ENCODE results near the gene PYCR2.
A peak's percentile ranks its signal among the peaks of the same experiment; 100 is the strongest.

PYCR2 gene

DNA sequence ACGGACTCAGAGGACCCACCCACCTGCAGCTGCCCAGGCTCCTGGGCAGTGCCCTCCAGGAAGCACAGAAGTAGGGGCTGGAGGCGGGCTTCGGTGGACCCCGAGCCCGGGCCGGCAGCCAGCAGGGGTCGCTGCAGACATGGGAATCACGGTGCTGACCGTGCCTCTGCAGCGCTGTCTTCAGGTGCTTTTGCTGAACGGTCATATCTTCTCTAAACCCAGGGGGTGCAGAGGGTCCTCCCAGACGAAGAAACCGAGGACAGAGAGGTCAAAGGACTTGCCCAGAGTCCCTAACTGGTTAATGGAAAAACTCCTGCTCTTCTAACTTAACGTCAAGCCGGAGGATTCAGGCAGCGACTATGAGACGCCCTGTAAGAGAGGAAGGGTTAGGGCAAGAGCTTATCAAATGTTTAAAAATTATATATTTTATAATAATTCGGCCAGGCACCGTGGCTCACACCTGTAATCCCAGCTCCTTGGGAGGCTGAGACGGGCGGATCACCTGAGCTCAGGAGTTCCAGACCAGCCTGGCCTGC is 38.5 kb upstream of the PYCR2 start:
- H2AFZ ChIP-seq (ENCODE audit: low read length), result peak overlapping the region; percentile 16
- no peak overlapping the region for H2BK15ac ChIP-seq (ENCODE audit: low read length)
- H3K9me3 ChIP-seq (replicated peaks in 1 of 2; ENCODE audit: control insufficient read depth in 2 of 2, insufficient read depth in 1 of 2, low read depth in 1 of 2, low read length in 2 of 2), result no peaks in the 10 kb centered on the region
- no peak overlapping the region for H4K8ac ChIP-seq (ENCODE audit: low read depth, low read length)
- H4K91ac ChIP-seq (ENCODE audit: low read depth, low read length, poor library complexity), result no peak overlapping the region
- H2BK5ac ChIP-seq (ENCODE audit: low read length), result no peak overlapping the region
- H3K14ac ChIP-seq (ENCODE audit: low read length), result no peak overlapping the region
- no CpG with 5 or more reads among the region's 21 CpGs for WGBS, 2 donors (ENCODE audit: extremely low coverage in 2 of 2, insufficient read length in 2 of 2, insufficient replicate concordance in 1 of 2)
- H3K18ac ChIP-seq (ENCODE audit: low read length), result no peak overlapping the region
- no peak overlapping the region for H2BK12ac ChIP-seq (ENCODE audit: low read length)
- no peaks in the 10 kb centered on the region for H3K4me1 ChIP-seq (ENCODE audit: control insufficient read depth in 2 of 2, insufficient read depth in 1 of 2, low read depth in 1 of 2, low read length in 2 of 2)
- peaks cover 2% of the 10 kb centered on the region for H3K79me1 ChIP-seq (ENCODE audit: low read depth, low read length)
- H3K23ac ChIP-seq (ENCODE audit: low read depth, low read length, poor library complexity), result no peak overlapping the region
- no peak overlapping the region for H3K9ac ChIP-seq (ENCODE audit: low read depth, low read length, poor library complexity)
- no peak overlapping the region for H3K4me3 ChIP-seq (ENCODE audit: low read length in 2 of 2)
- no peak overlapping the region for H2AK5ac ChIP-seq (ENCODE audit: low read depth, low read length)
- no peak for DNase-seq (ENCODE audit: low spot score)
- H3K4ac ChIP-seq (ENCODE audit: low read length), result no peak overlapping the region
- no peaks in the 10 kb centered on the region for H3K27me3 ChIP-seq (ENCODE audit: control insufficient read depth in 3 of 3, insufficient read depth in 3 of 3, low read depth in 1 of 3, low read length in 3 of 3)
- no peak overlapping the region for H3K27ac ChIP-seq (replicated peaks; ENCODE audit: low read length)
- no peak overlapping the region for H3K4me2 ChIP-seq (ENCODE audit: insufficient read depth, low read length, poor library complexity, severe bottlenecking)
- no peak overlapping the region for H2BK120ac ChIP-seq (ENCODE audit: low read depth, low read length)
- H3K36me3 ChIP-seq (replicated peaks in 1 of 2; ENCODE audit: control insufficient read depth in 2 of 2, insufficient read depth in 2 of 2, low read length in 2 of 2), result no peaks in the 10 kb centered on the region

DNA sequence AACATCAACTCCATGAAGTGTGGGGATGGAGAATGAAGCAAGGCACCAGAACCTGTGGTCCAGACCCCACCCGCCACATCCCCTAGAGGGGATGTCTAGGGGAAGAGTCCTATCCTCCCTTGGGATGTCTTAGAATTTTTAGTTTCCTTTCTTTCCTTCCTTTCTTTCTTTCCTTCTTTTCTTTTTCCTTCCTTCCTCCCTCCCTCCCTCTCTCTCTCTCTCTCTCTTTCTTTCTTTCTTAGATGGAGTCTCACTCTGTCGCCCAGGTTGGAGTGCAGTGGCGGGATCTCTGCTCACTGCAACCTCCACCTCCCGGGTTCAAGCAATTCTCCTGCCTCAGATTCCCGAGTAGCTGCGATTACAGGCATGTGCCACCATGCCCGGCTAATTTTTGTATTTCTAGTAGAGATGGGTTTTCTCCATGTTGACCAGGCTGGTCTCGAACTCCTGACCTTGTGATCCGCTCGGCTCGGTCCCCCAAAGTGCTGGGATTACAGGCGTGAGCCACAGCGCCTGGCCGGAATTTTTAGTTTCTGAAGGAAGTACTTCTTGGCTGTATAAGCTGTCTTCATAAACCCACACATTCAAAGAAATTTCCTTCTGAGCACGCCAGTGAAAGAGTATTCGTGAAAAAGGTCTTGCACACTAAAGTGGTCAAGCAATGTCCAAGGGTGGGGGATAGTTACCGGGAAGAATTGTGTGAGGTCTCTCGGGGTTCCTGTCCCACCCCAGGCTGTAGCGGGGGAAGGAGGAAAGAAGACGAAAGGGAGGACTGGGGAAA is 37.8 kb upstream of the PYCR2 start:
- H3K9me3 ChIP-seq (replicated peaks in 1 of 2; ENCODE audit: control insufficient read depth in 2 of 2, insufficient read depth in 1 of 2, low read depth in 1 of 2, low read length in 2 of 2), result no peaks in the 10 kb centered on the region
- no peak overlapping the region for H3K9ac ChIP-seq (ENCODE audit: low read depth, low read length, poor library complexity)
- H3K14ac ChIP-seq (ENCODE audit: low read length), result no peak overlapping the region
- H2BK120ac ChIP-seq (ENCODE audit: low read depth, low read length), result no peak overlapping the region
- no peak overlapping the region for H2BK5ac ChIP-seq (ENCODE audit: low read length)
- H3K4me2 ChIP-seq (ENCODE audit: insufficient read depth, low read length, poor library complexity, severe bottlenecking), result no peak overlapping the region
- H2BK15ac ChIP-seq (ENCODE audit: low read length), result no peak overlapping the region
- no peak overlapping the region for H3K27ac ChIP-seq (replicated peaks; ENCODE audit: low read length)
- H3K4me1 ChIP-seq (ENCODE audit: control insufficient read depth in 2 of 2, insufficient read depth in 1 of 2, low read depth in 1 of 2, low read length in 2 of 2), result no peaks in the 10 kb centered on the region
- H2BK12ac ChIP-seq (ENCODE audit: low read length), result no peak overlapping the region
- no peak overlapping the region for H3K23ac ChIP-seq (ENCODE audit: low read depth, low read length, poor library complexity)
- H3K4ac ChIP-seq (ENCODE audit: low read length), result no peak overlapping the region
- no peak overlapping the region for H4K8ac ChIP-seq (ENCODE audit: low read depth, low read length)
- no peak overlapping the region for H3K4me3 ChIP-seq (ENCODE audit: low read length in 2 of 2)
- no peak for DNase-seq (ENCODE audit: low spot score)
- no peaks in the 10 kb centered on the region for H3K27me3 ChIP-seq (ENCODE audit: control insufficient read depth in 3 of 3, insufficient read depth in 3 of 3, low read depth in 1 of 3, low read length in 3 of 3)
- H2AK5ac ChIP-seq (ENCODE audit: low read depth, low read length), result no peak overlapping the region
- peak overlapping the region; percentile 15 for H2AFZ ChIP-seq (ENCODE audit: low read length)
- no peak overlapping the region for H3K18ac ChIP-seq (ENCODE audit: low read length)
- H4K91ac ChIP-seq (ENCODE audit: low read depth, low read length, poor library complexity), result no peak overlapping the region
- WGBS, 2 donors (ENCODE audit: extremely low coverage in 2 of 2, insufficient read length in 2 of 2, insufficient replicate concordance in 1 of 2), result no CpG with 5 or more reads among the region's 20 CpGs
- H3K36me3 ChIP-seq (replicated peaks in 1 of 2; ENCODE audit: control insufficient read depth in 2 of 2, insufficient read depth in 2 of 2, low read length in 2 of 2), result no peaks in the 10 kb centered on the region
- H3K79me1 ChIP-seq (ENCODE audit: low read depth, low read length), result peaks cover 3% of the 10 kb centered on the region

DNA sequence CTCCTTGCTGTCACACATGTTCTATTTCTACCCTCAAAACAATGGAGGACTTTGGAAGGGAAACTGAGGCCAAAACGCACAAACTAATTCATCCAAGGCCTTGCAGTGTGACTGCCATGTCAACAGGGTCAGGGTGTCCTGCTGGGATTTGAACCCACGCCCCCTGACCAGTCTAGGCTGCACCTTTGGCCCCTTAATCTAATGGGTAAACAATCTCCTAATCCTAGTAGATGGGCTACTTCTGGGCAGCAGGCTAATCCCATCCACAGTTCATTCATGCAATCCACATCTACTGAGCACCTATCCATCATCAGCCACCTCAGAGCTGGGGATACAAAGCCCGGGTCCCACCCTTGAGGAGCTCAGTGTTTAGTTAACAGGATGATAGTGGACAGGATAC is 34.0 kb upstream of the PYCR2 start:
- Histone ChIP-seq H2BK15ac (ENCODE audit: low read length) (no peak overlapping the region), H2BK12ac (ENCODE audit: low read length) (no peak overlapping the region), H3K4me3 (ENCODE audit: low read length in 2 of 2) (no peak overlapping the region), H4K91ac (ENCODE audit: low read depth, low read length, poor library complexity) (no peak overlapping the region), H3K23ac (ENCODE audit: low read depth, low read length, poor library complexity) (peak overlapping the region; percentile 29), H3K27ac (replicated peaks; ENCODE audit: low read length) (no peak overlapping the region), H3K4me2 (ENCODE audit: insufficient read depth, low read length, poor library complexity, severe bottlenecking) (no peak overlapping the region), H3K79me1 (ENCODE audit: low read depth, low read length) (peaks cover 2% of the 10 kb centered on the region), H3K9ac (ENCODE audit: low read depth, low read length, poor library complexity) (no peak overlapping the region), H2AK5ac (ENCODE audit: low read depth, low read length) (no peak overlapping the region), H3K18ac (ENCODE audit: low read length) (no peak overlapping the region), H3K4me1 (ENCODE audit: control insufficient read depth in 2 of 2, insufficient read depth in 1 of 2, low read depth in 1 of 2, low read length in 2 of 2) (no peaks in the 10 kb centered on the region), H3K36me3 (replicated peaks in 1 of 2; ENCODE audit: control insufficient read depth in 2 of 2, insufficient read depth in 2 of 2, low read length in 2 of 2) (no peaks in the 10 kb centered on the region), H2BK5ac (ENCODE audit: low read length) (peak overlapping the region; percentile 54), H3K4ac (ENCODE audit: low read length) (no peak overlapping the region), H2BK120ac (ENCODE audit: low read depth, low read length) (no peak overlapping the region), H3K9me3 (replicated peaks in 1 of 2; ENCODE audit: control insufficient read depth in 2 of 2, insufficient read depth in 1 of 2, low read depth in 1 of 2, low read length in 2 of 2) (no peaks in the 10 kb centered on the region), H3K14ac (ENCODE audit: low read length) (no peak overlapping the region), H4K8ac (ENCODE audit: low read depth, low read length) (no peak overlapping the region), H2AFZ (ENCODE audit: low read length) (no peak overlapping the region), H3K27me3 (ENCODE audit: control insufficient read depth in 3 of 3, insufficient read depth in 3 of 3, low read depth in 1 of 3, low read length in 3 of 3) (peaks cover 0 to 2% (median 0%) of the 10 kb centered on the region in 3 experiments)
- no peak for DNase-seq (ENCODE audit: low spot score)
- no CpG with 5 or more reads among the region's 3 CpGs for WGBS, 2 donors (ENCODE audit: extremely low coverage in 2 of 2, insufficient read length in 2 of 2, insufficient replicate concordance in 1 of 2)

DNA sequence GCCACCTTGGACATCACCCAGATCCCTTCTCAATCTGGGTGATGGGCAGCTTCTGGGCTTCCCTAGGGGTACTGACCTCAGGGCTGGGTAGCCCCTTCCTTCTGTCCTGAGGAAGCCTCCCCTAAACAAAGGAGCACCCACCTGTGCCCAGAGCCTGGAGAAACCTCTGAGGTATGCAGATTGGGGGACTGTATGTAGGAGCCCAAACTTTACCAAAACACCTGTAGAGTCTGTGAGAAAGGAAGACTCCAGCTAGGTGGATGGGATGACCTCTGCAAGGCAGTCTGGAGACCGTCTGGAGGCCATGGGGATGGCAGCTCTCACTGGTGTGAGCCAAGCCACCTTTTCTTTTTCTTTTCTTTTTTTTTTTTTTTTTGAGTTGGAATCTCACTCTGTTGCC is 30.7 kb upstream of the PYCR2 start:
- H3K79me1 ChIP-seq (ENCODE audit: low read depth, low read length), result peaks cover 2% of the 10 kb centered on the region
- peaks cover 0 to 5% of the 10 kb centered on the region in 2 donors for H3K4me1 ChIP-seq (ENCODE audit: control insufficient read depth in 2 of 2, insufficient read depth in 1 of 2, low read depth in 1 of 2, low read length in 2 of 2)
- DNase-seq (ENCODE audit: low spot score), result no peak
- no peak overlapping the region for H2BK120ac ChIP-seq (ENCODE audit: low read depth, low read length)
- no peak overlapping the region for H3K23ac ChIP-seq (ENCODE audit: low read depth, low read length, poor library complexity)
- peaks cover 0 to 2% (median 0%) of the 10 kb centered on the region in 3 experiments for H3K27me3 ChIP-seq (ENCODE audit: control insufficient read depth in 3 of 3, insufficient read depth in 3 of 3, low read depth in 1 of 3, low read length in 3 of 3)
- no peak overlapping the region for H3K9ac ChIP-seq (ENCODE audit: low read depth, low read length, poor library complexity)
- H4K8ac ChIP-seq (ENCODE audit: low read depth, low read length), result peak overlapping the region; percentile 43
- H2AK5ac ChIP-seq (ENCODE audit: low read depth, low read length), result peak overlapping the region; percentile 90
- WGBS, 2 donors (ENCODE audit: extremely low coverage in 2 of 2, insufficient read length in 2 of 2, insufficient replicate concordance in 1 of 2), result no CpG with 5 or more reads among the region's 1 CpG
- peak overlapping the region; percentile 83 for H3K18ac ChIP-seq (ENCODE audit: low read length)
- no peak overlapping the region for H2BK15ac ChIP-seq (ENCODE audit: low read length)
- no peak overlapping the region for H3K4me2 ChIP-seq (ENCODE audit: insufficient read depth, low read length, poor library complexity, severe bottlenecking)
- H4K91ac ChIP-seq (ENCODE audit: low read depth, low read length, poor library complexity), result no peak overlapping the region
- no peak overlapping the region for H2AFZ ChIP-seq (ENCODE audit: low read length)
- no peak overlapping the region for H3K27ac ChIP-seq (replicated peaks; ENCODE audit: low read length)
- H3K36me3 ChIP-seq (replicated peaks in 1 of 2; ENCODE audit: control insufficient read depth in 2 of 2, insufficient read depth in 2 of 2, low read length in 2 of 2), result no peaks in the 10 kb centered on the region
- no peak overlapping the region for H3K4ac ChIP-seq (ENCODE audit: low read length)
- no peak overlapping the region for H3K14ac ChIP-seq (ENCODE audit: low read length)
- H3K4me3 ChIP-seq (ENCODE audit: low read length in 2 of 2), result no peak overlapping the region
- H2BK5ac ChIP-seq (ENCODE audit: low read length), result peak overlapping the region; percentile 39
- H3K9me3 ChIP-seq (replicated peaks in 1 of 2; ENCODE audit: control insufficient read depth in 2 of 2, insufficient read depth in 1 of 2, low read depth in 1 of 2, low read length in 2 of 2), result no peaks in the 10 kb centered on the region
- no peak overlapping the region for H2BK12ac ChIP-seq (ENCODE audit: low read length)
